Measurements from ENCODE around the gene ANKS1B.

Gene ANKS1B

GRCh38 chr12:99611599-99611998 is 373.1 kb downstream of the ANKS1B start:
- TF ChIP-seq ARNTL (CRISPR knock-in tag; IDR thresholded peaks at IDR 0.05; ENCODE audit: borderline replicate concordance, low read depth) = no peak
- TF ChIP-seq POU6F1 (CRISPR knock-in tag; IDR thresholded peaks at IDR 0.05; ENCODE audit: borderline replicate concordance, low read depth) = no peak
- TF ChIP-seq ISL1 (CRISPR knock-in tag; IDR thresholded peaks at IDR 0.05) = peak; percentile 73
- TF ChIP-seq CREB5 (CRISPR knock-in tag; IDR thresholded peaks at IDR 0.05; ENCODE audit: low read depth) = 0 out of 2 replicates have a peak, but pooled peaks have one; percentile 29
- peak; percentile 84 for ATAC-seq

GRCh38 chr12:99611117-99611516 is 373.6 kb downstream of the ANKS1B start:
- peak; percentile 84 for ATAC-seq

GRCh38 chr12:99609455-99610181 is 375.1 kb downstream of the ANKS1B start:
- no peak for ATAC-seq

More at GRCh38 chr12:99611117-99611516, 373.6 kb downstream of the ANKS1B start:
- no peak for TF ChIP-seq CSDC2 (CRISPR knock-in tag; IDR thresholded peaks at IDR 0.05)
- no peak for TF ChIP-seq POU6F1 (CRISPR knock-in tag; IDR thresholded peaks at IDR 0.05; ENCODE audit: borderline replicate concordance, low read depth)
- 0 out of 2 replicates have a peak, but pooled peaks have one; percentile 29 for TF ChIP-seq ZFP3 (CRISPR knock-in tag; IDR thresholded peaks at IDR 0.05)

GRCh38 chr12:99600388-99600787 is 384.3 kb downstream of the ANKS1B start:
- no peak for TF ChIP-seq BACH2 (CRISPR knock-in tag; IDR thresholded peaks at IDR 0.05; ENCODE audit: borderline replicate concordance)
- TF ChIP-seq PATZ1 (CRISPR knock-in tag; IDR thresholded peaks at IDR 0.05; ENCODE audit: borderline replicate concordance) = no peak
- no peak for TF ChIP-seq RARB (CRISPR knock-in tag; IDR thresholded peaks at IDR 0.05)
- TF ChIP-seq CSRNP3 (CRISPR knock-in tag; IDR thresholded peaks at IDR 0.05) = no peak
- no peak for TF ChIP-seq ZNF8 (CRISPR knock-in tag; IDR thresholded peaks at IDR 0.05)
- TF ChIP-seq CREB5 (CRISPR knock-in tag; IDR thresholded peaks at IDR 0.05; ENCODE audit: low read depth) = no peak
- no peak for TF ChIP-seq SNAI2 (CRISPR knock-in tag; IDR thresholded peaks at IDR 0.05)
- no peak for TF ChIP-seq TCF4 (CRISPR knock-in tag; IDR thresholded peaks at IDR 0.05; ENCODE audit: borderline replicate concordance)
- TF ChIP-seq OSR1 (CRISPR knock-in tag; IDR thresholded peaks at IDR 0.05) = no peak
- TF ChIP-seq GLIS3 (CRISPR knock-in tag; IDR thresholded peaks at IDR 0.05) = no peak
- no peak for TF ChIP-seq ZFP30 (CRISPR knock-in tag; IDR thresholded peaks at IDR 0.05)
- no peak for TF ChIP-seq ZFP3 (CRISPR knock-in tag; IDR thresholded peaks at IDR 0.05)
- TF ChIP-seq ZNF70 (CRISPR knock-in tag; IDR thresholded peaks at IDR 0.05) = no peak
- no peak for TF ChIP-seq TOX (CRISPR knock-in tag; IDR thresholded peaks at IDR 0.05; ENCODE audit: borderline replicate concordance)
- TF ChIP-seq CSDC2 (CRISPR knock-in tag; IDR thresholded peaks at IDR 0.05) = no peak
- TF ChIP-seq ZC3H10 (CRISPR knock-in tag; IDR thresholded peaks at IDR 0.05) = no peak
- TF ChIP-seq TSHZ2 (CRISPR knock-in tag; IDR thresholded peaks at IDR 0.05) = no peak
- no peak for ATAC-seq

More at GRCh38 chr12:99609455-99610181, 375.1 kb downstream of the ANKS1B start:
- no peak for TF ChIP-seq GLIS3 (CRISPR knock-in tag; IDR thresholded peaks at IDR 0.05)
- no peak for TF ChIP-seq OSR1 (CRISPR knock-in tag; IDR thresholded peaks at IDR 0.05)
